CD1c-positive myeloid dendritic cell (primary cell): ENCODE measurements around the gene ZNF124.

Experiments
- DNase-seq: peaks from one replicate; pipeline ENCODE4 v3.0.0-alpha.2; 2016; ENCODE audit errors: extremely low spot score

The ZNF124 gene

DNA sequence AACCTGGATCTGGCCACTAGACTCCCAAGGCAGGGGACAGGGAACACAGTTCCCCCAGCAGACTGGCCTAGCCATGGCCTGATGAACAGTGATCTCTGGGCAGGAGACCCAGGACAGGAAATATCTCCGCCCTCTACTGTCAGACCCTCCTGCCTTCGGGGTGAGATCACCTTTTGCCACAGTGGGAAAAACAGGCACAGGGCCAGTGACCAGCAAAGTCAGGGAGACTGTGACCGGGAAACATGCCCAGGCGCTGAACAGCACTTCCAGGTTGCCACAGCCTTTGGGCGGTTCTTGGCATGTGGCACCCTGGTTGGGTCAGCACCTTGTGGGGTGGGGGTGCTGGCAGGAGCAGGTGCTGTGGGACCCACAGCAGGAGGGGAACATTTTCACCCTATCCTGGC, 58.7 kb downstream of the ZNF124 start:
- no peak for DNase-seq

DNA sequence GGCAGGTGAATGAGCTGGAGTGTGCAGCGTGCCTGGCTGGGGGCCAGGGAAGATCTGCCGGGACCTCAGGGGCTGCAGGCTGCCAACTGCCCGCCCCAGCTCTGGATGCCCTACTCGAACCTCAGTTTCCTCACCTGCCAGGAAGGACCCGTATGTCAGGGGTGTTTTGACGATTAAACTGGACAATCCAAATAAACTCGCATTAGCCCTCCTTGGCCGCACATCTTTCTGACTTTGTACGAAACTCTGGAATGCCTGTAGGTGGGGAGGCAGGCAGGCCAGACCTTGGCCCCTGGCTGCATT, 59.4 kb downstream of the ZNF124 start:
- no peak for DNase-seq

DNA sequence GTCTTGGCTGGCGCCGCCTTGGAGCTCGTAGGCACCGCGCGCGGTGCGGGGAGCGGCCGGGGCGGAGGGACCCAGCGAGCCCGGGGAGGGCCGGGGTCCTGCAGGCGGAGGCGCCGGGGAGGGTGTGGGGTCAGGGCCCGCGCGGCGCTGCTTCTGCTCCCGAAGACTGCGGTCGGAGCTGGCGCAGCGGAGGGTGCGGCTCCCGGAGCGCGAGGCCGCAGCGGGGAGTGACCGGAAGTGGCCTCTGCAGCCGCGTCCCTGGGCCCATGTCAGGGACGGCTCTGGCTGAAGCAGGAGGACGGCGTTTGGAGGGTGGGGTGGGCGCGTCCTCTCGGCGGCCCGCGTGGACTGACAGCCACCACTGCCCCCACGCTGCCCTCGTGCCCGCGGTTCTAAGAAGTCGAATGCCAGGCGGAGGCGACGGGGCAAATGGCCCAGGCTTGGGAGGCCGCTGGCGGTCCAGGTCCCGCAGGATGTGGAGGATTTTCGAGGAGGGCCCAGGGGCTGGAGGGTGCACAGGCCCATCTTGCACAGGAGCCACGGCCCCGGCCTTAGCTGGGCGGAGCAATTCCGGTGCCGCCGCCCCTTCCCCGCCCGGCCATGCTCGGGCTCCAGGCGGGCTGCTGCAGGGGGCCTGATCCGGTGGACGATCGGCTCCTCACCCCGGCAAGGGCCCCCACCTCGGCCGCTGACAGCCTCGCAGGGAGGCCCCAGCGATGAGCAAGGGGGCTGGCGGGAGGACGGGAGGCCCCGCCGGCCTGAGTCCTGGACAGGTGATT, 59.9 kb downstream of the ZNF124 start:
- peak; percentile 60 for DNase-seq

DNA sequence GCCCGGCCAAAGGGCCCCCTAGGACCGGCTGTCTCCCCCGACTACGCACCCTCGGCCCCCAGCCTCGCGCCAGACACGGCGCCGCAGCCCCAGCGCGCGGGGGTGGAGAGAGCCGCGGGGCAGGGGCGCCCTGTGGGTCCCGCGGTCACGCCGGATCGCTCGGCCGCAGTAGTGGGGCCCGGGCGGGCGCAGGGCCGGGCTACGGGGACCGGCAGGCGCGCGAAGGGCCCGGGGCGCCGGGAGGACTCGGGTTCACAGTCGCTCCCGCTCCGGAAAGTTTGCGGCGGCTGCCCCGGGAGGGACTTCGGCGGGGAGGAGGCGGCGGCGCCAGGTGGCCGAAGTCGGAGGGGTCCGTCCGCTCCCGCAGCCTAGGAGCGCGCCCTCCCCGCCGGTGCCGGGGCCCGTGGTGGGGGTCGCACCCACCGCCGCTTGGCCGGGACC, 60.5 kb downstream of the ZNF124 start:
- DNase-seq, result peak; percentile 8

DNA sequence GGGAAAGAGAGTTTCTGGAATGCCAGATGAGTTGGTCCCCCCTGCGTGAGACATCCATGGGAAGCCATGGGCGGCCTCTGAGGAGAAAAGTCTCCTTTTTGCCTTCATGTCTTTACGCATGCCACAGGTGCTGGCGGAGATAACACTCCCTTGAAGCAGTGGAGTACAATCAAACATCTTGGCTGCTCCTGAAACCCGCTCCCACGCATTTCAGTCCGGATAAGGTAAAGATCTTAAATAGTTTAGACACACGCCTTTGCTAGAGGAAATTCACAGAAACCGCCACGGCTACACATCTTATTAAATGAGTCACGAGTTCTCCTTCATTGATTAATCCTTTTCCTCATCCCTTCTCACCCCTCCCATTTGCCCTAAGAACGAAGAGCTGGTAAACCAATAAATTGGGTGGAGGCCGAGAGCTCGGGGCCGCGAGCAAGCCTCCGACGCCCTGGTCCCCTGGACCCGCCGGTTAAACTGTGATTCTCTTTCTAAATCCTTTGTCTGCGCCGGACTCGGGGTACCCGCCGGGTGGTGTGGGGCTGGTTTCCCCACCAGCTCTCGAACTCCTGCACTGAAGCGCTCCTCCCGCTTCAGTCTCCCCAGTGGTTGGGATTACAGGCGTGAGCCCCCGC, 61.1 kb downstream of the ZNF124 start:
- no peak for DNase-seq

DNA sequence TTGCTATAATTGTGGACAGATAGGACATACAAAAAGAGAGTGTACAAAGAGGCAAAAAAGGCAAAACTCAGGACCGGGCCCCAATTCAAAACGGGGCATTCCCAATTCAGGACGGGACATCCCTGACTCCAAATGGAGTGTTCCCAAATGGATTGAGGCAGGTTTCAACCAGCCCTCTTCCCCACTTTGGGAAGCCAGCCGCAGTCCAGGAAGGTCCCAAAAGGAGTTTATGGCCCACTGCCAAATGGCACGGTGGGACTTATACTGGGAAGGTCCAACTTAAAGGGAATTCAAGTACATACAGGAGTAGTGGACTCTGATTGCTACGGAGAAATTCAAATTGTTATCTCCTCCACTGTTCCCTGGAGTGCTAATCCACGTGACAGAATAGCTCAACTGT, 64.1 kb downstream of the ZNF124 start:
- DNase-seq, result no peak

DNA sequence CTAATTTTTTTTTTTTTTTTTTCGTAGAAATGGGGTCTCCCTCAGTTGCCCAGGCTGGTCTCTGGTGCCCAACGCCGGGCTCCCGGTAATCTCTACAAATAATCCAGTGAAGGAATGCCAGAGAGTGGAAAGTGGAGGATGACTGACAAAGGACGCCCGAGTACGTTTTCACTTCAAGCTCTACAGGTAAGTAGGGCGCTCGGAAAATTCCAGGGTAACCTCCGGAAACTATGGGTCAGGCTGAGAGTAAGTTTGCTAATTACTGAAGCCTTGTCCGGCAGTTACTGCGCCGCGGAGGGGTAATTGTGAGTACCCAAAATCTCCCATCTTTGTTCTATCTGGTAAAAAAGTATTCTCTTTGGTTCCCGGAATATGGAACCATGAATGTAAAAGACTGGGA, 65.9 kb downstream of the ZNF124 start:
- DNase-seq, result no peak
